NCI-H146 (cell line): Measurements from ENCODE around the gene VEGFB.

ENCODE experiments used
- DNase-seq: peaks from one replicate; lab custom pipeline; 2025; lab: John Stamatoyannopoulos, UW

VEGFB gene

DNA sequence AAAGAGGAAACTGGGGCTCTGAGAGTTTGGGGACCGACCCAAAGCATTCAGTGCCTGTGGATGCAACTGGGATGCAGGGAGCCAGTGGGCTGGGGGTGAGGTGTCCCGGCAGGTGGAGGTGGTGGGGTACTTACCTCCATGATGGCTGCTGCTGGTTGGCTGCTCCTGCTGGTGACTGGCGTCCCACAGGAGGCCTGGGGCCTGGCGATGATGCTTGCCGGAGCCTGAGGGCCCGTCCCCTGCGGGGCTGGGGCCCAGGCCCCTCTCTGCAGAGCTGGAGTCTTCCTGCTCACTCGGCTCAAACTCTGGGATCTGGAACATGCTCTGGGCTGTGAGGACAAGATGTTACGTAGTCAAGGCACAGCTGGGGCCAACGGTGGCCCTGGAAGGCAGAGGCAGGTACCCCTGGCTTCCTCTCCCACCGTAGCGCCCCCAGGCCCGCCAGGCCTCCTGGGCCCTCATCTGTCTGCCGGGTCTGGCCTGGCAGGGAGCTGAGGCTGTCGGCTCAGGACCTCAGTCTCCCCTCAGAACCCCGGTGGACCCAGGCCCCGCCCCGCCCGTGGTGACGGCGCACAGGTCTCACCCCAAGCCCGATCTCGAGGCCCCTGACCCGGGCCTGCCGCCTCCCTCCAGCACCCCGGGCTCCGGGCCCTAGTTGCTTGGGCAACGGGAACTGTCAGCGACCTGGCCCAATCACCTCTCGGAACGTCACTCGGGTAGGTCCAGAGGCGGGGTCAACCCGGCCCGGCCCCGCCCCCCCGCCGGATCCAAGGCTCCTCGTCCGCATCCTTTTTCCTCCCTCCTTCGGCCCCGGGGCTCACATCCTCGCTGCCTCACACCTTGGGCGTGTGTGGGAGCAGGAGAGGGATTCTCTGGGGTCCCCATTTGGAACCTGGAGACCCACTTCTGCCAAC is 49.9 kb downstream of the VEGFB start, which contains the start of gene BAD:
BAD (minus strand) TSS at position 618 of the 914 bp plus-strand sequence; CDS start at position 321, 297 bp downstream.
- DNase-seq, result peak; percentile 93

DNA sequence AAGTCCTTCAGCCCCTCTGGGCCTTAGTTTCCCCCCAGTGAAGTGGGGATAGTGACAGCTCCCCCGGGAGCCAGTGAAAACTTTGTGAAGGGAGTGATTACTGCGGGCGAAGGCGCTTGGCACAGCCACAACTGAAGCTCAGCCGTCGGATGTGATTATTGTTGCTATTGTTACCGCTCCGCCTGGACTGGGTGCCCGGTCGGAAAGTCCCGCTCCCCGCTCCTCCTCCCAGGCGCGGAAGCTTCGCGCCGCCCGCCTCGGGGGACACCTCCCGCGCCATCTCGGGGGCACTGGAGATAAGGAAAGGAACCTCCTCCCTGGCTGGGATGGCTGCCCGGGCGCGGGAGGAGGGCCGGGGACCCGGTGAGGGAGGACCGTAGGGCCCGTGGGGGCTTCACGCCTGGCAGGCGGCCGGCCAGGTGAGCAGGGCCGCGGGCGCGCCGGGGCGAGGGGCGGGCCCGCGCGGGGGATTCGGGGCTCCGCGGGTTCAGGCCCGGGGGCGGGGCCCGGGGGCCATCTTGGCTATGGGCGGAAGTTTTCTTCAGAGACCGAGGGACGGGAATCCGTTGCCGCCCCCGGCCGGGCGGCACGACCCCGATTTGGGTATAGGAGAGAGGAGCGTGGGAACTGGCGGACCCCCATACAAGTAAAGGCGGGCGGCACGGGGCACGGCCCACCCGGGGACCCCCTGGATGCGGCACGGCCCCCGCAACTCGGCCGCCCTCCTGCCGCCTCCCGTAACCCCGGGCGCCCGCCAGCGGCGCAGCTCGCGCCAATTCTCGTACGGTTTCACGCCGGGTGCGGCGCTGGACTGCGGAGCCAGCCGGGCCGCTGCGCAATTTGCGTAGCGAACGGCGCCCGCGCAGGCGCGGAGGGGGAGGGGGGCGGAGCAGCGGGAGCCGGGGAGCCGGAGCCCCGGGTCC is 50.8 kb downstream of the VEGFB start, which contains the start of gene GPR137:
GPR137 (plus strand) TSS at position 887 of the 923 bp plus-strand sequence. CDS start 677 bp downstream, outside the sequence.
- peak; percentile 88 for DNase-seq

GRCh38 chr11:64285885-64286800 is 51.8 kb downstream of the VEGFB start:
- peak; percentile 47 for DNase-seq

GRCh38 chr11:64286801-64287159 is 52.4 kb downstream of the VEGFB start:
- DNase-seq, result no peak

DNA sequence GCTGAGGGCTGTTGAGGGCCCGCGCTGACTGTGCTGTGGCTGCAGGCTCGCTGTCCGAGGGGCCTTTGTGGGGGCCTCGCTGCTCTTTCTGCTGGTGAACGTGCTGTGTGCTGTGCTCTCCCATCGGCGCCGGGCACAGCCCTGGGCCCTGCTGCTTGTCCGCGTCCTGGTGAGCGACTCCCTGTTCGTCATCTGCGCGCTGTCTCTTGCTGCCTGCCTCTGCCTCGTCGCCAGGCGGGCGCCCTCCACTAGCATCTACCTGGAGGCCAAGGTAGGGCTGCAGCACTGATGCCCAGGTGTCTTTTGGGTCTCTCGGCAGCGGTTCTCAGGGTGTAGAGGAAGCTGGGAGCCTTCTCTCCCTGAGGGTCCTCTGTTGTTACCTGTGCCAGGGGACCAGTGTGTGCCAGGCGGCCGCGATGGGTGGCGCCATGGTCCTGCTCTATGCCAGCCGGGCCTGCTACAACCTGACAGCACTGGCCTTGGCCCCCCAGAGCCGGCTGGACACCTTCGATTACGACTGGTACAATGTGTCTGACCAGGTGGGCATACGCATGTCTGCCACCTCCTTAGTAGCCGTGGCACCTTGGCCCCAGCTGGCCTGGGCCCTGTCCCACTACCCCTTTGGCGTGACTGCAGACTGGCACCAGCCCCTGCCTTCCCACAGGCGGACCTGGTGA is 53.4 kb downstream of the VEGFB start:
- DNase-seq, result no peak

DNA sequence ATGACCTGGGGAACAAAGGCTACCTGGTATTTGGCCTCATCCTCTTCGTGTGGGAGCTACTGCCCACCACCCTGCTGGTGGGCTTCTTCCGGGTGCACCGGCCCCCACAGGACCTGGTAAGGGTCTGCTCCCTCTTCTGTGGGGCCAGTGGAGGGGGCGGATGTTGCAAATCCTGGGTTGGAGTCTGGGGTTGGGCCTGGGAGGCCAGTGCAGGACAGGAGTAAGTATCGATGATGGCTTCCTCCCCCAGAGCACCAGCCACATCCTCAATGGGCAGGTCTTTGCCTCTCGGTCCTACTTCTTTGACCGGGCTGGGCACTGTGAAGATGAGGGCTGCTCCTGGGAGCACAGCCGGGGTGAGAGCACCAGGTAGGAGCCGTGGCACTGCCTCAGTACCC is 54.0 kb downstream of the VEGFB start:
- no peak for DNase-seq
